Stimulated activated CD8-positive, alpha-beta memory T cell treated with anti-CD3 and anti-CD28 coated beads, Interleukin-7, amount 100 ng/mL, for 1 hour (primary cell): Measurements from ENCODE around the gene CTRL.
A peak's percentile ranks its signal among the peaks of the same experiment; 100 is the strongest.
"Not testable (repeated sequence)": the region's sequence is repeated elsewhere in the genome, so short reads cannot be mapped to it uniquely, and the experiment has no call there.

Experiments
- DNase-seq, 2 donors: peaks; one replicate each; pipeline ENCODE4 v3.0.0-alpha.2; 2020; ENCODE audit warnings: low read depth in 2 of 2

The CTRL gene

GRCh38 chr16:67931712-67932461 is at the start of gene CTRL:
CTRL (minus strand) TSS chr16:67931862; CDS start chr16:67931852, 10 bp downstream.
- DNase-seq: no peak

DNA sequence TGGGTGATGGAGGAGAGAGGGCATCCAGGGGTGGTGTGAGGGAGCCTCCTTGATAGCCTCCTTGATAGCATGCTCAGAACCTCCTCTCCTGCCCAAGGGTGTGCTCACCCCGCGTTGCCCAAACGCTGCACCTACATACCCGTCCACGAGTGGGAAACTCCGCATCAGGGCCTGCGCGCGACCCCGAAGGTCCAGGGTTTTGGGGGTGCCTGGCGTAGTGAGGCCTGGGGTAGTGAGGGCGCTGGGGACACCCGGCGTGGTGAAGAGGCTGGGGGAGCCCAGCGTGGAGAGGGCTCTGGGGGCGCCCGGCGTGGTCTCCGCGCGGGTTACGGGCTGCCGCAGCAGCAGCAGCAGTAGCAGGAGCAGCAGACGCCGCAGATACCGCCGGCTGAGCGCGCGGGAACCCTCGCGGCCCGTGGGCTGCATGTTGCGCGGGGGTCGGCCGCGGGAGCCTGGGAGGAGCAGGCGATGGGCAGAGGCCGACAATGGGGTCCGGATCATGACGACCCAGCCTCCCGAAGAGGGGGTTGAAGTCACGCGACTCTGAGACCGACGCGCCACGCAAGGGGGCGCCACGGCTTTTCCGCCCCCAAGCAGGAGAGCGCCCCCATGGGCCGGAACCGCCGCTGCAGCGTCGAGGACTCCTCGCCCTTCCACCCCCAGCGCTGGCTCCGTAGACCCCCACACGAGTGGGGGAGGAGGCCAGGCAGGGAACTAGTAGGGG is 48.5 kb upstream of the CTRL start, which contains the start of gene DPEP3:
Gene DPEP3 (minus strand): TSS at position 545 of the 724 bp plus-strand sequence. CDS start 119 bp downstream, at position 426.
- no peak for DNase-seq

DNA sequence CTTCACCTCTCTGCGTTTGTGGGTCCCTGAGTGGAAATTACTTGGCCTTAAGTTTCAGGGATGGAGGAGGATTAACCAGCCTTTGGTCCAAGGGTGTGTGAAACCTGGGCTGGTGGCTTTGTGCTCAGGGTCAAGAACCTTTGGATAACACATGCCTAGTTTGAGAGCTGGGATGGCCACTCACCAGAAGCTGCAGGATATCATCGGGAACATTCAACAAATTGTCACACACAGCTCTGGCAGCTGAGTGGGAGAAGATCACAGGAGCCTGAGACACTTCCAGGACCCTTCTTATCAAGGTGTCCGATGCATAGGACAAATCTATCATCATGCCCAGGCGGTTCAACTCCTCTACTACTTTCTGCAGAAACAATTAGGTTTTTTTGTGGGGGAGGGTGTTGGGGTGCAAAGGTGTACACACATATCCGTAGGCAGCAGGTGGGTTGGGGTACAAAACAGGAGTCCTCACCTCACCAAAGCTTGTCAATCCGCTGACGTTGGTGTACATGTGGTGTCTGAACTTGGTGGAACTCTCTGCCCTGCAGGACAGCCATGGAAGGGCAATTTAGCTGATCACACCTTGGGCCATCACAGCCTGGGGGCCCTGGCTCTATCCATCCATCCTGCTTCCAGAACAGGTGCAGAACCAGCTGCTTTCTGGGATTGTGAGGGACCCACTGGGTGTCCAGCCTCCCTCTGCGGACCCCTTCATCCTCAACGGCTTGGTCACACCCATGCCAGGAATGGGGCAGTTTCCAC is 46.0 kb upstream of the CTRL start:
- no peak for DNase-seq

- no peak for DNase-seq
Measured at GRCh38 chr16:67977005-67977404, 45.3 kb upstream of the CTRL start.

- DNase-seq: no peak
Measured at GRCh38 chr16:67976205-67976604, 44.5 kb upstream of the CTRL start.

- DNase-seq: no peak
Measured at GRCh38 chr16:67975321-67976105, 43.9 kb upstream of the CTRL start.

DNA sequence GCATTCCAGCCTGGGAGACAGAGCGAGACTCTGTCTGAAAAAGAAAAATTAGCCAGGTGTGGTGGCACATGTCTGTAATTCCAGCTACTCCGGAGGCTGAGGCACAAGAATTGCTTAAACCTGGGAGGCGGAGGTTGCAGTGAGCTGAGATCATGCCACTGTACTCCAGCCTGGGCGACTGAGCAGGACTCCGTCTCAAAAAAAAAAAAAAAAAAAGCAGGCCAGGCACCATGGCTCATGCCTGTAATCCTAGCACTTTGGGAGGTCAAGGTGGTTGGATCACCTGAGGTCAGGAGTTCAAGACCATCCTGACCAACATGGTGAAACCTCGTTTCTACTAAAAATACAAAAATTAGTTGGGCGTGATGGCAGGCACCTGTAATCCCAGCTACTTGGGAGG is 40.6 kb upstream of the CTRL start:
- not testable (repeated sequence) for DNase-seq

GRCh38 chr16:67971111-67971510 is 39.4 kb upstream of the CTRL start:
- DNase-seq: no peak

GRCh38 chr16:67969254-67970039 is 37.8 kb upstream of the CTRL start:
- DNase-seq: no peak

DNA sequence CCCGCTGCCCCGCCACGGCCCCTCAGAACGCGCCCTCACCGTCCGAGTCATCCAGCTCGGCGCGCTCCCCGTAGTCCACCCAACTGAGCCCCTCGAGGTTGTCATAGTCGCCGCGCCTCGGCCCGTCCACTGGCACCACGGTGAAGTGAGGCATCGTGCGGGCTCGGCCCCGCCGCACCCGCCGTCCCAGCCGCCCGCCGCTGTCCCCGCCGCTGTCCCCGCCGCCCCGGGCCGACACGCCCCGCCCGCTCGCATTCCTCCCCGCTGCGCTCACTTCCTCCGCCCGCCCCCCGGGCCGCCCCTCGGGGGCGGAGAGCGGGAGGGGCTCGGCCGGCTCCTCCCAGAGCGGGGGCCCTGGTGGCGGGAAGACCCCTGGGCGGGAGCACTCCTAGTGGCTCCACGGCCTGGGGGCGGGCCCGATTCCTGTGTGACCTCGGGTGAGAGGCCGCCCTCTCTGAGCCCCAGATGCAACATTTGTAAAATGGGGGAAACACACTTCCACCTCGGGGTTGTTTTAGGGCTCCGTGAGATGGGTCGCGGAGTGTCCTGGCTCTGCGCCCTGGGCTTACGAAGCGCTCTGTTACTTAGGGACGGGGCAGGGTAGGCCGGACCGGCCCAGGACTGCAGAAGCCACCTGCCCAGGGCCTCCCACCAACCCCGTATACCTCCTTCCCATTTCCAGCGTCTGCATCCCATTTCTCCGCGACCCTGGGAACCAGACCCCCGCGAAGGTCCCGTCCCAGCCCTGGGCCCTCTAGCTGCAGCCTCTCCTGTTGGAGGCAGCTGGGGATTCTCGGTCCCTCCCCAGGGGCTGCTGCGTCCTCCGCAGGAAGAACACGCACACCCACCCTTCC is 37.0 kb upstream of the CTRL start, which contains the start of gene SLC12A4:
Gene SLC12A4 (minus strand): TSS at position 238 of the 854 bp plus-strand sequence. CDS start 84 bp downstream, at position 154.
- DNase-seq: peak; percentile 63 to 66

- no peak for DNase-seq
Measured at GRCh38 chr16:67967958-67968399, 36.3 kb upstream of the CTRL start.

DNA sequence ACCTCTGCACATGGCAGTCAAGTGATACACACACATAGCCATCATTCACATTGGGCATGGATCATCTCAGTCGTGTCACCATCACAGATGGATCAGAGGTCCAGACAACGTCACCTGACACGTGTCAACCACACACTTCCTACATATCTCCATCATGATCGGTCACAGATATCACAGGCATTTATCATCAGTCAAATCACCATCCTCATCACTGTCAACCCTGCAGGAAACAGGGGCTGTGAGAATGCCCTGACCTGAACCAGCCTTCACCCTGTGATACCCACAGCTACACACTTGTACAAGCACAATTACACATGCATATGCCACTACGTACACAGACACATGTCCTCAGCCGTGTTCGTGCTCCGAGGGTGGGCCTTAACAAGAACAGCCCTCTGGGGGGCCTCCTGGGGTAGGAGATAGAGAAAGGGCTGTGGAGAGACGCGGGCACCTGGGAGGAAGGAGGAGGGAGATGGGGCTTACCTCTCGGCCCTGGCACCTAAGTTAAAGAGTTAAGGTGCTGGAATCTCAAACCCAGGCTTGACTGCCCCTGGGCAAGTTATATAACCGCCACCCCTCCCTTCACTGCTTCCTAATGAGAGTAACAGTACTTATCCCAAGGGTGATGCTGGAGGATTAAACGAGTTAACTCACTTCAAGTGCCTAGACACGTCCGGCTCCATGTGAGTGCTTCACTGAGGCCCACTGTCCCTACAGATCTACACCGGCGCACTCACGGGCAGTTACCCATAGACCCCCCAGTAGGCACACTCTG is 35.7 kb upstream of the CTRL start:
- DNase-seq: no peak

GRCh38 chr16:67966549-67967182 is 35.0 kb upstream of the CTRL start:
- DNase-seq: no peak

DNA sequence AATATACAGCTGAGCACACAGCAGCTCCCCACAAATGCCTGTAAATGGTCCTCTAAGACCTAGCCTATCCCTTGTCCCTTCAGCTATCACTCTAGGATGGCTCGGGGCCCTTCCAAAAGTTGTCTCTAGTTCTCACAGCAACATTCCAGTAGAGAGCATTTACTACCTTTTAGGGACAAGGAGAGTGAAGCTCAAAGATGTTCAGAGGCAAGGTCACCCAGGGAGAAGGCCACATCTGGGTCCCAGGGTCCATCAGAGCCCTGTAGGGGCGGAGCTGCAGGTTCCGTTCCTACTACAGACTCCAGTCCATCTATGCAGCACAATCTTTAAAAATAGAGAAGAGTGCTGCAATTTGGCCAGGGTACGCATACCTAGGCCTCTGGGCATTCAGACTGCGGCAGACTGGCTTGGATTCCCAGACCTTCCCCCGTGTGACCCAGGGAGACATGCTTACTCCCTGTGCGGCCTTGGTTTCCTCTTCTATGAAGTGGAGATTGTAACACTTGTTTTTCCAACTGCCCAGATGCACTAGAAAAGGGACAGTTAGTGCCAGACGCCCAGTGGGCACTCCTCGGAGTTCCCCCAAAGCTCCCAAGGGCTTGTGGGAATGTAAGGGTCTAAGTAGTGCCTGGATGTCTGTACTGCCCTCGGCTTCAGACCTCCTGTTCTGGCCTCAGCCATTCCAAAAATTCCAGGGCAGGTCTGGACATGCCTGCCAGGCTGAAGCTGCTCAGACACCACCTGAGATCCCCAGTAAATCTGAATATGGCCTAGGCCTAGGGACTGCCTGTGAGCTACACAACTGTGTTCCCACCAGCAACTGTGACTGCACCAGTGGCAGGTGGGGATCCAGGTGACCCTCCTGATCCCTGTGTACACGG is 34.2 kb upstream of the CTRL start:
- no peak for DNase-seq

DNA sequence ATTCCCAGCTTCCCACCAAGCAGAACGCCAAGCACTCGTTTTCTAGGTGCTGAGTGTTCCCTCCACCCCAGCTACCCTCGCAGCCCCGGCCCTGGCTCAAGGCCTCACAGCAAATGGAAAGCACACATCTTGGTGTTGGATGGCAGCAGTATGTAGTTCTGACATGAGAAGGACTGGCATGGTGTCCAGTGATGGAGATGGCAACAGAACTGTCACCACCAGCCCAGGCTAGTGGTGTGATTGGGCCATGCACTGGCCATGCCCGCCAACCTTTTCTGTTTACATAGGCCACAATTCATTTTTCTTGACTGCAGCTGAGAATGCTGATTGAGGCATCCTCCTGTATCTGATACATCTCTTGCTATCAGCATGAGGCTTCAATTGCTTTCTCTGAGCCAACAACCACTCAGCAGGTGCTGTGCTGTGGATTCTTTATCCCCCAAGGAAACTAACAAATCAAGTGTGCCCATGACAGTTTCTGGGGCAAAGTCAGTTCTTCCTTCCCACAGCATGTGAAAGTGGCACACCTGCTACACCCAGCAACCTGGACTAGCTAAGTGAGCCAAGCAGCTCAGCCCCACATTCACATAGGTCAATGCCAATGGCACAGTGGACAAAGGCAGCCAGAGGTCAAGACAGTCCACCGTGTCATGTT is 32.9 kb upstream of the CTRL start:
- no peak for DNase-seq

DNA sequence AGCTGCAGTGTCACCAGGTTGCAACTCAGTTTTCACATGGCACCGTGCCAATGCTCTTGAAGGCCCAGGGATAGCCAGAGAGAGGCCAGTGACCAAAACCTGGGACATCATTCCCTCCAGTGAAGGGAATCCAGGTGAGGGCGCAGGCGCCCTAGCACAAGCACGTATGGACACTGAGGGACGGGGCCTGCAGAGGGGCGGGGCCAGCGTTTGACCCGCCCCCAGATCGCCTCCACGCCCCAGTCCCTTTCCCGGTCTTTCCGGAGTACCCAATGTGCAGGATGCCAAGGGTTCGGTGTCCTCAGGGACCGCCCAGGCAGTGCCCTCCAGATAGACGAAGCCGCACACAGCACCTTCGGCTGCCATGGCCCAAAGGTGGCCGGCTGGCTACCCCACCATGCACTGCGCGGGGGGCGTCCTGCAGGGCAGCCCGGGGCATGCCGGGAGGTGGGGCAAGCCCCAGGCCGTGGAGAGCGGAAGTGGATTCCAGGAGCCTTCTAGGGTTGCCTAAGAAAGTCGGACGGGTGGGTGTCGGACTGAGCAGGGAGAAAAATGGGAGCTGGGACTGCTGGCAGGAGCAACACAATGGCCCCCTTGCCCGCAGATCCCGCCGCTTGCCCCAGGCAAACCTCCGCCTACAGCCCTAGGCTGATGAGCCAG is 32.1 kb upstream of the CTRL start:
- no peak for DNase-seq
